Smooth muscle cell (in vitro differentiated cells): ENCODE data around the gene TPK1. TPM values are rescaled to one million over a fixed set of nuclear protein-coding genes. Genes with fewer than 3 reads are reported as not detected.

Source experiments
- DNase-seq: peaks from one replicate; lab custom pipeline; 2025; ENCODE audit not compliant: unreplicated experiment; lab: John Stamatoyannopoulos, UW
- H2AFZ ChIP-seq: fragments of 200-600 bp; sonication (generic); 2 replicates; pipeline ENCODE4 v1.6.0; 2016; ENCODE audit warnings: antibody characterized with exemption, low read depth, mild to moderate bottlenecking
- H3F3A ChIP-seq: fragments of 200-600 bp; sonication (generic); 2 replicates; pipeline ENCODE4 v1.6.0; 2017; ENCODE audit warnings: antibody characterized with exemption, low read depth
- H3K27ac ChIP-seq: fragments of 200-600 bp; sonication (generic); 2 replicates; pipeline ENCODE4 v1.5.1; 2016; ENCODE audit warnings: low read depth, mild to moderate bottlenecking
- H3K27me3 ChIP-seq: fragments of 200-600 bp; sonication (generic); 2 replicates; pipeline ENCODE4 v1.6.1; 2016; ENCODE audit warnings: low read depth, mild to moderate bottlenecking
- H3K36me3 ChIP-seq: fragments of 200-600 bp; sonication (generic); 2 replicates; pipeline ENCODE4 v1.5.1; 2016; ENCODE audit warnings: low read depth
- H3K4me1 ChIP-seq: fragments of 200-600 bp; sonication (generic); 2 replicates; pipeline ENCODE4 v1.5.1; 2016; ENCODE audit warnings: low read depth
- H3K4me2 ChIP-seq: fragments of 200-600 bp; sonication (generic); 2 replicates; pipeline ENCODE4 v1.6.0; 2016; ENCODE audit warnings: mild to moderate bottlenecking
- H3K4me3 ChIP-seq: fragments of 200-600 bp; sonication (generic); 2 replicates; pipeline ENCODE4 v1.5.1; 2016; ENCODE audit warnings: mild to moderate bottlenecking
- H3K79me2 ChIP-seq: fragments of 200-600 bp; sonication (generic); 2 replicates; pipeline ENCODE4 v1.6.0; 2016; ENCODE audit warnings: low read depth, mild to moderate bottlenecking
- H3K9ac ChIP-seq: fragments of 200-600 bp; sonication (generic); 2 replicates; pipeline ENCODE4 v1.6.0; 2016; ENCODE audit warnings: low read depth
- H3K9me3 ChIP-seq: fragments of 200-600 bp; sonication (generic); replicated peaks from 2 replicates; pipeline ENCODE4 v1.5.1; 2016; ENCODE audit warnings: low read depth
- H4K20me1 ChIP-seq: fragments of 200-600 bp; sonication (generic); 2 replicates; pipeline ENCODE4 v1.6.0; 2016; ENCODE audit warnings: low read depth
- CTCF ChIP-seq: fragments of 200-600 bp; sonication (generic); IDR thresholded peaks from 2 replicates; pipeline ENCODE4 v1.5.1; 2017; ENCODE audit warnings: borderline replicate concordance, mild to moderate bottlenecking, antibody characterized with exemption; ENCODE audit not compliant: insufficient read depth, poor library complexity, severe bottlenecking
- WGBS: methylation state at CpG from one replicate; pipeline ENCODE4 v1.1.7; 2016; ENCODE audit warnings: low lambda C conversion rate; 5-methylcytosine and 5-hydroxymethylcytosine counted together
- polyA plus RNA-seq: library from polyadenylated mRNA; unstranded; fragments of >200 nt; fragmentation: Nextera tagmentation; extraction: Ambion mirVana; gene quantifications from 2 replicates; pipeline ENCODE4 v1.2.1, GENCODE V29; 2016
- total RNA-seq: library from RNA; depleted of rRNA; stranded (reverse); fragments of >200 nt; gene quantifications from 2 replicates; pipeline ENCODE4 v1.2.3, GENCODE V29; 2014

TPK1 gene
- total and polyA plus RNA-seq, 2 experiments from 2014 or later, result 1.2 to 1.9 TPM

GRCh38 chr7:144759653-144760052 lies 76.2 kb downstream of the TPK1 start:
- WGBS, result 92% methylated on average over 4 of the region's 4 CpGs

GRCh38 chr7:144747936-144748335 lies 87.9 kb downstream of the TPK1 start:
- H3K27ac ChIP-seq, result no peak overlapping the region
- H3K79me2 ChIP-seq, result no peaks in the 10 kb centered on the region
- no peaks in the 10 kb centered on the region for H3K27me3 ChIP-seq
- H3K4me1 ChIP-seq, result no peaks in the 10 kb centered on the region
- H2AFZ ChIP-seq, result no peak overlapping the region
- no peaks in the 10 kb centered on the region for H3K9me3 ChIP-seq
- H3K9ac ChIP-seq, result no peak overlapping the region
- no peaks in the 10 kb centered on the region for H4K20me1 ChIP-seq
- no peak overlapping the region for H3K4me2 ChIP-seq
- 93% methylated on average over 2 of the region's 2 CpGs for WGBS
- H3K36me3 ChIP-seq, result no peaks in the 10 kb centered on the region
- DNase-seq, result no peak
- no peak overlapping the region for H3K4me3 ChIP-seq
- no peaks in the 10 kb centered on the region for H3F3A ChIP-seq
- no peak for TF ChIP-seq CTCF

More at GRCh38 chr7:144759653-144760052, 76.2 kb downstream of the TPK1 start:
- H3F3A ChIP-seq, result no peaks in the 10 kb centered on the region
- H3K36me3 ChIP-seq, result no peaks in the 10 kb centered on the region
- no peak overlapping the region for H3K4me3 ChIP-seq
- TF ChIP-seq CTCF, result no peak
- no peak overlapping the region for H3K4me2 ChIP-seq
- H3K27me3 ChIP-seq, result no peaks in the 10 kb centered on the region
- H3K4me1 ChIP-seq, result no peaks in the 10 kb centered on the region
- H4K20me1 ChIP-seq, result no peaks in the 10 kb centered on the region
- DNase-seq, result no peak
- no peak overlapping the region for H3K9ac ChIP-seq
- H2AFZ ChIP-seq, result no peak overlapping the region
- no peaks in the 10 kb centered on the region for H3K79me2 ChIP-seq
- no peak overlapping the region for H3K27ac ChIP-seq
- no peaks in the 10 kb centered on the region for H3K9me3 ChIP-seq

GRCh38 chr7:144738708-144739314 lies 97.0 kb downstream of the TPK1 start:
- H3K9me3 ChIP-seq, result no peaks in the 10 kb centered on the region
- H4K20me1 ChIP-seq, result no peaks in the 10 kb centered on the region
- no peak overlapping the region for H3K27ac ChIP-seq
- WGBS, result 65% methylated on average over 5 of the region's 5 CpGs
- no peak overlapping the region for H2AFZ ChIP-seq
- no peak overlapping the region for H3K4me2 ChIP-seq
- H3K4me3 ChIP-seq, result no peak overlapping the region
- no peaks in the 10 kb centered on the region for H3F3A ChIP-seq
- H3K79me2 ChIP-seq, result no peaks in the 10 kb centered on the region
- H3K27me3 ChIP-seq, result no peaks in the 10 kb centered on the region
- no peak overlapping the region for H3K9ac ChIP-seq
- no peaks in the 10 kb centered on the region for H3K4me1 ChIP-seq
- no peaks in the 10 kb centered on the region for H3K36me3 ChIP-seq
- peak; percentile 60 for TF ChIP-seq CTCF
- no peak for DNase-seq

GRCh38 chr7:144738146-144738545 lies 97.7 kb downstream of the TPK1 start:
- 45% methylated on average over 3 of the region's 3 CpGs for WGBS
- Histone ChIP-seq H3K36me3 (no peaks in the 10 kb centered on the region), H3K4me2 (no peak overlapping the region)

More at GRCh38 chr7:144738146-144738545, 97.7 kb downstream of the TPK1 start:
- no peaks in the 10 kb centered on the region for H3K9me3 ChIP-seq
- no peaks in the 10 kb centered on the region for H3K4me1 ChIP-seq
- no peak for TF ChIP-seq CTCF
- H3F3A ChIP-seq, result no peaks in the 10 kb centered on the region
- H3K9ac ChIP-seq, result no peak overlapping the region
- no peak overlapping the region for H2AFZ ChIP-seq
- no peak overlapping the region for H3K27ac ChIP-seq
- no peaks in the 10 kb centered on the region for H3K79me2 ChIP-seq
- no peaks in the 10 kb centered on the region for H4K20me1 ChIP-seq
- no peak for DNase-seq
- H3K27me3 ChIP-seq, result no peaks in the 10 kb centered on the region
- H3K4me3 ChIP-seq, result no peak overlapping the region
